Measurements from ENCODE around the gene DNAJA3.

DNAJA3 gene

GRCh38 chr16:4433228-4433627 lies 7.6 kb downstream of the DNAJA3 start:
- in situ Hi-C loops (cut with HindIII; ENCODE audit: low sequenced_read_pairs), result no loop called here

- in situ Hi-C loops (cut with HindIII; ENCODE audit: low sequenced_read_pairs), result no loop called here
Observed at GRCh38 chr16:4433914-4434787, 8.5 kb downstream of the DNAJA3 start.

- in situ Hi-C loops (cut with HindIII; ENCODE audit: low sequenced_read_pairs), result no loop called here
Observed at GRCh38 chr16:4435337-4436067, 9.8 kb downstream of the DNAJA3 start.

- in situ Hi-C loops (cut with HindIII; ENCODE audit: low sequenced_read_pairs), result no loop called here
Observed at GRCh38 chr16:4437366-4437765, 11.7 kb downstream of the DNAJA3 start.

- in situ Hi-C loops (cut with HindIII; ENCODE audit: low sequenced_read_pairs), result no loop called here
Observed at GRCh38 chr16:4442371-4442770, 16.7 kb downstream of the DNAJA3 start.

DNA sequence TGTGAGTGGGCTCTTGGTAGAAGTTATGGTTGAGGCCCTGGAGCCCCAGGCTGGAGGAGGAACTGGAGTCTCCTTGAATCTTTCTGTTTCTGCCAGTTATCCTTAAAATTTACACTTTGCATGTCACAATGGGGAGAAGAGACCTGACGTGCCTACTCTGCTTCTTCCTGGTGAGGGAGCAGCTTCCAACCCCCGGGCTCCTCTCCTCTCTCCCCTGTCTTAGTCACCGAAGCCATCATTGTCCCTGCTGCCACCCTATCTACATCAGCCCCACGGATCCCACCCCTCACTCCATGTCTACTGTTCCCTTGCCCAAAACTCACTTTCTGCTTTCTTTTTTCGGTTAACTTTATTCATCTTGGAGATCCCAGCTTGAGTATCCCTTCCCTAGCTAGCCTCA lies 17.6 kb downstream of the DNAJA3 start:
- in situ Hi-C loops (cut with HindIII; ENCODE audit: low sequenced_read_pairs), result no loop called here

- in situ Hi-C loops (cut with HindIII; ENCODE audit: low sequenced_read_pairs), result no loop called here
Observed at GRCh38 chr16:4443986-4444385, 18.3 kb downstream of the DNAJA3 start.

- in situ Hi-C loops (cut with HindIII; ENCODE audit: low sequenced_read_pairs), result no loop called here
Observed at GRCh38 chr16:4450430-4450829, 24.8 kb downstream of the DNAJA3 start.

GRCh38 chr16:4450931-4451519 lies 25.4 kb downstream of the DNAJA3 start:
- in situ Hi-C loops (cut with HindIII; ENCODE audit: low sequenced_read_pairs), result no loop called here

GRCh38 chr16:4452674-4453073 lies 27.0 kb downstream of the DNAJA3 start:
- in situ Hi-C loops (cut with HindIII; ENCODE audit: low sequenced_read_pairs), result no loop called here

DNA sequence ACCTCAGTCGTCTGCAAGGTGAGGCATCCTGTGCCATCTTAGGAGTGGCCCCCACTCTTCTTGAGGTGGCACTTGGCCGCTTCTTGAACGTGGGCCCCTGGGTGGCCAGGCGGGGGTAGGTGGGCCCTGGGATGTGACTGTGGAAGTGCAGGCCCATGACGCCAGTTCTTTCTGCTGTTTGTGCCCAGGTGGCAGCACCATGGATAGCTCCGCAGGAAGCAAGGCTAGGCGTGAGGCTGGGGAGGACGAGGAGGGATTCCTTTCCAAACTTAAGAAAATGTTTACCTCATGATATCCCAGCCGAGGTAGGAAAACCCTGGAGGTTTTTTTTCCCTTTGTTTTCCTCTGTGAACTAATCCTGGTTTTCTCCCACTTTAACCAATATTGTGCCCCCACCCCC lies 29.0 kb downstream of the DNAJA3 start:
- in situ Hi-C loops (cut with HindIII; ENCODE audit: low sequenced_read_pairs), result no loop called here

GRCh38 chr16:4455081-4455480 lies 29.4 kb downstream of the DNAJA3 start:
- in situ Hi-C loops (cut with HindIII; ENCODE audit: low sequenced_read_pairs), result no loop called here

- in situ Hi-C loops (cut with HindIII; ENCODE audit: low sequenced_read_pairs), result no loop called here
Observed at GRCh38 chr16:4455951-4456350, 30.3 kb downstream of the DNAJA3 start.

DNA sequence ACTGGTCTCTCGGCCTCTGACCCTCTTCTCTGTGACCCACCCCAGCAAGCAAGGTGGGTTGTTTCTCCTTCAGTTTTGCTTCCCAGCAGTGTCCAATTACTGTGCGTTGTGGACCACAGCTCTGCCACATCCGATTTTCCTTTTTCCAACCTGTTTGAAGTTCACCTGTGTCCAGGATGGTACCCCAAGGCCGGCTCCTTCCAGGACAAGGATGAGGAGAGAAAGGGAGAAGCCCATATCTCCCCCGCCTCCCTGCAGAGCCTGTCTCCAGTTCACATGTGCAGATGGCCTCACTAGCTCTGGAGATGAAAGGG lies 35.2 kb downstream of the DNAJA3 start:
- in situ Hi-C loops (cut with HindIII; ENCODE audit: low sequenced_read_pairs), result no loop called here

- in situ Hi-C loops (cut with HindIII; ENCODE audit: low sequenced_read_pairs), result no loop called here
Observed at GRCh38 chr16:4461250-4462085, 35.8 kb downstream of the DNAJA3 start.

GRCh38 chr16:4463522-4464163 lies 38.0 kb downstream of the DNAJA3 start:
- in situ Hi-C loops (cut with HindIII; ENCODE audit: low sequenced_read_pairs), result no loop called here

GRCh38 chr16:4465977-4466779 lies 40.5 kb downstream of the DNAJA3 start:
- in situ Hi-C loops (cut with HindIII; ENCODE audit: low sequenced_read_pairs), result no loop called here

- in situ Hi-C loops (cut with HindIII; ENCODE audit: low sequenced_read_pairs), result no loop called here
Observed at GRCh38 chr16:4467916-4468315, 42.2 kb downstream of the DNAJA3 start.

- in situ Hi-C loops (cut with HindIII; ENCODE audit: low sequenced_read_pairs), result no loop called here
Observed at GRCh38 chr16:4468972-4469371, 43.3 kb downstream of the DNAJA3 start.

DNA sequence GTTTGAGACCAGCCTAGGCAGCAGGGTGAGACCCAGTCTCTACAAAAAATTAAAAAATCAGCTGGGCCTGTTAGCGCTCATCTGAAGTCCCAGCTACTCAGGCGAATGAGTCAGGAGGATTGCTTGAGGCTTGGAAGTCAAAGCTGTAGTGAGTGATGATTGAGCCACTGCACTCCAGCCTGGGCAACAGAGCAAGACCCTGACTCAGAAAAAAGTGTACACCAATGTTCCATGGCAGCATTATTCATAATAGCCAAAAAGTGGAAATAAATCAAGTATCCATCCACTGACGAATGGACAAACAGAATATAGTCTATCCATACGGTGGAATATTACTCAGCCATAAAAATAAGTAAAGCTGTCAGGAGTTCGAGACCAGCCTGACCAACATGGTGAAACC lies 46.2 kb downstream of the DNAJA3 start:
- in situ Hi-C loops (cut with HindIII; ENCODE audit: low sequenced_read_pairs), result no loop called here
